IPS-NIHi11 (cell line): ENCODE data around the gene PKD1.
A peak's percentile ranks its signal among the peaks of the same experiment; 100 is the strongest.
"Not testable (repeated sequence)": the region's sequence is repeated elsewhere in the genome, so short reads cannot be mapped to it uniquely, and the experiment has no call there.

Source experiments
- DNase-seq: peaks from one replicate; pipeline ENCODE4 v3.0.0; 2012; ENCODE audit warnings: mixed read lengths, low spot score

The PKD1 gene

DNA sequence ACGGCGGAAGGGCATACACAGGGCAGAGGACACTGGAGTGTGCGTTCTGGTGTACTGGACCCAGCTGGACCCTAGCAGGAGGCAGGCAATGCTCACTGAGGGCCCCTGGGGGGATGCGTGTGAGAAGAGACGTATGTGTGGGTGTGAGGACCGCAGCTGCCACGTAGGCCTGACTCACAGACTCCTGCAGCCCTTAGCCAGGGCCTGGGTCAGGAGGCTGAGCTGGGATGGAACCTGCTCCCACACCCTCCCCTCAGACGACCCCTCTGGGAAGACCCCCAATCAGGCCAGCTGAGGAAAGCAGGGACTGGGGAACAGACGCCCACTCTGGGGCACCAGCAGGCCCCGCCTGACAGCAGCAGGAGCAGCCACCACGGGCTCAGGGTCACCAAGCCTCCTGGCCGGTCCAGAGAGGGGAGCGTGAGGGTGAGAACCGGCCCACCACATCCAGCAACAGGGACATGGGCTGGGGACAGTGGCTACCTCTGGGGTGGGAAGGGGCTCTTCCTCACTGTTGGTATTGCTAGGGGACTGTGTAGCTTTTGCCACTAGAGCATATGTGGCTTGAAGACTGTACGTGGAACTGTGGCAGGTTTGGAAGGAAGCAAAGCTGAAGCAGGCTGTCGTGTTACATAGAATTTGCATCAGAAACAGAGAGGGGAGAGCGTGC is 28.4 kb downstream of the PKD1 start:
- DNase-seq: not testable (repeated sequence)

DNA sequence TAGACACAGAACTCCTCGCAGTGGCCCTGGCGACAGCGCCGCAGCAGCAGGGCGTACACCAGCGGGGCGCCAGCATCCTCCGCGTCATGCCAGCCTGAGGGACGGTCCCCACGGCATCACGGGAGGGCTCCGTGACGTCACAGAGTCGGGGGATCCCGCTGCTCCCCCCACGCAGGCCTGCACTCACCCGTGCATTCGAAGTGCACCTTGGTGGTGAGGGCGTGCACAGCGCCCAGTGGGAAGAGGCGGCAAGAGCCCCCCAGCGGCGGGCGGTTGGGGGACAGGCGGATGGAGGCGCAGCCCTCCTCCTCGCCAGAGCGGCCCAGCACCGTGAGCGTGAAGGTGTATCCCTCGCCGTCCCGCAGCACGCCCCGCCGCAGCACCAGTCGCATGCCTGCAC is 29.5 kb downstream of the PKD1 start:
- DNase-seq: not testable (repeated sequence)

DNA sequence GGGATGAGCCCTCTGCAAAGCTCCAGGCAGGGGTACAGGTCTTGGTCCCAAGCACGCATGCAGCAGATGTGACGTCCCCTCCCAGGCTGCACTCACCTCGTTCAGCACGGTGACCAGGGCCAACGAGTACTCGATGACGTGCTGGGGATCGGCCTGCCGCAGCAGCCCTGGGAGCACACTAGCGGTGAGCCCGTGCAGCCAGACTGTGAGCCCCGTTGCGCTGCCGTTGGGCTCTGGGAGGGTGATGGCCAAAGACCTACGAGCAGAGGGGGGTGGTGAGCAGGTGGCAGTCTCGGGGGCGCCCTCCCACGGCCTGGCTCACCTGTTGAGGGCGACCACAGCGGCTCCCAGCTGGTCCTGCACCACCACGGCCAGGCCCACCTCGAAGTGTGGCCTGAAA is 29.9 kb downstream of the PKD1 start:
- DNase-seq: not testable (repeated sequence)

DNA sequence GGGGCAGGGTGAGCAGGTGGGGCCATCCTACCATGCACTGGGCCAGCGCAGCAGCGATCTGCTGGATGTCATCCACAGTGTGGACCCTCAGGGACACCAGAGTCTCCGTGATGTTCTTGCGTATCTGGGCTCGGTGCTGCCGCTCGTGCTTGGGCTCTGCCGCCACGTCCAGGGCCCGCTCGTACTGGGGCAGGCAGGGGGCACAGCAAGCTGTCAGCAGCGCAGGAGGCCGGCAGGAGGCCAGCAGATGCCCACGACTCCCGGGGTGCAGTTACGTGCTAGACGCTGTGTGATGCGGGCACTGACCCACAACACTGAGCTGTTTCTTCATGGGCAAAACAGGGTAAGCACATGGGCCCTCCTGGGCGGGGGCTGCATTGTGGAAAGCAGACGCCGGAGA is 30.4 kb downstream of the PKD1 start:
- DNase-seq: not testable (repeated sequence)

DNA sequence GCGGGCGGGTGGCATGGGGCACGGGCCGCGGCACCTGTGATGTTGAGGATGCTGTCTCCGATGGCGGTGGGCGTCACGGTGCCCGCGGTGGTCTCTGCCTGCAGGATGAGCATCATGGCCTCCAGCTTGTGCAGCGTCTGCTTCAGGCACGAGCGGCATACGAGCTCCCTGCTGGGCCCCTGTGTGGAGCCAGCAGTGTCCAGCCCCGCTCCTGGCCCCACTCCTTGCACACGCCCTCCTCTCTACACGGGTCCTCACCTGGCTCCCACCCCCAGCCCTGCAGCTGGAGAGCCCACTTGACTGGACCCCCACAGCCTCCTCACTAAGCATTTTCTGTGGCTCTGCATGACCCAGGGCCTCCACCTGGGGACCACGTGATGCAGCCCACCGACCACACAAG is 31.2 kb downstream of the PKD1 start:
- not testable (repeated sequence) for DNase-seq

DNA sequence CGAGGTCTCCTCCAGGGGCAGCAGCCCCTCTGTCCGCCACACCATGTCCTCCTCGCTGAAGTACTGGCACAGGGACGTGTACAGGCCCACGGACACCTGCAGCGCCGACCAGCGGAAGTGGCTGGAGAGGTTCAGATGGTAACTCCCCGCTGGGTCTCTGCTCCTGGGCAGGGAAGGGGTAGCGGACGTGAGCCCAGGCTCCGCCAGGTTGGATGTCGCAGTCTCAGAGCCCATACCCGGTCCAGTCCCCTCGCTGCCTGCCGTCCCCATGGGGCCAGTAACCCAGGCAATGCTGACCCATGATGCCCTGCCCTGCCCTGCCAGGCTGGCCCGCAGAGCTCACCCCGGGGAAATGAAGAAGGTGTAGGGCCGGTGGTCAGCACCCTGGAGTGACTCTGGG is 33.2 kb downstream of the PKD1 start:
- no peak for DNase-seq

DNA sequence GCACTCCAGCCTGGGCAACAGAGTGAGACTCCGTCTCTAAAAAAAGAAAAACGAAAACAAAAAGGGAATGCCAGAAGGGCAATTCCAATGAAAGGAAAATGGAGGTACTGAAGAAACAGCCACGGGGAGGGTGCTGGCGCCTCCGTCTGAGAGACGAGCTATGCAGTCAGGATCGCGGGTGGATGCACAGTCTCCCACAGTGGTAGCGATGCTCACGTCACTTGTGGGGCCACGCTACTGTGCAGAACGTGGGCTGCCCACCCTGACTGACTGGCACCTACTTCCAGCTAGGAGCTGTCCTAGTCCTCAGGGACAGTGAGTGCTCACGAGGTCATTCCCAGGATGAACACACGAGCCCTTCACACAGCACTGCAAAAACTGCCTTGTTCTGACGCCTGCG is 34.1 kb downstream of the PKD1 start:
- not testable (repeated sequence) for DNase-seq

DNA sequence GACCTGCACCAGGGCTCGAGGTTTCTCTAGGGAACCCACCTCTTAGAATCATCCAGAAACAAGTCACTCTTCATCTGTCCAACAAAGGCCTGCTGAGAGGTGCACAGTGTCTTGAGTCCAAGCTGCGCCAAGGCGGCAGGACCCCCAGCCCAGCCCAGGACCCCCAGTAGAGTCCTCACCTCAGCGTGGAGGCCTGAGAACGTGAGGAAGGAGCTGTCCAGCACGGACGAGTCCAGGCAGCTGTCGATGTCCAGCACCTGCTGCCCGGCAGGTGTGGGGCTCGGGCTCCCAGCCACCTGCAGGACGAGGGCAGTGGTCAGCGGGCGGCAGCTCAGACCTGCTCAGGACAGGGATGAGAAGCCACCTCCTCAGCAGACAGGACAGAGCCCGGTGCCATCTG is 38.0 kb downstream of the PKD1 start:
- DNase-seq: not testable (repeated sequence)

DNA sequence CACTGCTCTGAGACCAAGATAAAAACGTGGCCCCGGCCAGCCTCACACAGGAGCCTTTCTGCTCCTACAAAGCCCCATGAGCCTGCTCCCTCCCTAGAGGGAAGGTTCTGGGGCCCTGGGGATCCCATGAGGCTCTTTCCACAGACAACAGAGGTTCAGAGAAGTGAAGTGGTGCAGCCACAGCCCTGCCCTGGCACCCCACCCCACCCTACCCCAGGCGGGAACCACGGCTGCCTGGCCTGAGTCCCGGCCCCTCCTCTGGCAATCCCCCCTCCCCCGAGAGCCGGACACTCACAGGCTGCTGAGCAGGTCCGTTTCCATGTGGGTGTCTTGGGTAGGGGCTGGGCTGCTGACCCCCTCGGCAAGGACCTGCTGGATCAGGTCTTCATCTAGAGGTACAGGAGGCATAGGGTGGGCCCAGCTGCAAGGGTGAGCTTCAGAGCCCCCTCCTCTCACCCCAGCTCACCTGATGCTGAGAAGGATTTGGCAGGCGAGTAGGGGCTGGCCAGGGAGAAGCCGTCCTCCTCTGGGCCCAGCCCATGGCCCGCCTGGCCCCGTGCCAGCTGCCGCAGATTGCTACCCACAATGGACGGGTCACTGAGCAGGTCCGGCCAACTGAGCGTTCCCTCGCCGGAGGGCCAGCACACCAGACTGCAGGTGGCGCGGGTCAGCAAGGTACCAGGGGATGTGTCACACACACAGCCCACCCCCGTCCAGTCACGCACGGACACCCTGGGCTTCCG is 38.7 kb downstream of the PKD1 start:
- DNase-seq: no peak

DNA sequence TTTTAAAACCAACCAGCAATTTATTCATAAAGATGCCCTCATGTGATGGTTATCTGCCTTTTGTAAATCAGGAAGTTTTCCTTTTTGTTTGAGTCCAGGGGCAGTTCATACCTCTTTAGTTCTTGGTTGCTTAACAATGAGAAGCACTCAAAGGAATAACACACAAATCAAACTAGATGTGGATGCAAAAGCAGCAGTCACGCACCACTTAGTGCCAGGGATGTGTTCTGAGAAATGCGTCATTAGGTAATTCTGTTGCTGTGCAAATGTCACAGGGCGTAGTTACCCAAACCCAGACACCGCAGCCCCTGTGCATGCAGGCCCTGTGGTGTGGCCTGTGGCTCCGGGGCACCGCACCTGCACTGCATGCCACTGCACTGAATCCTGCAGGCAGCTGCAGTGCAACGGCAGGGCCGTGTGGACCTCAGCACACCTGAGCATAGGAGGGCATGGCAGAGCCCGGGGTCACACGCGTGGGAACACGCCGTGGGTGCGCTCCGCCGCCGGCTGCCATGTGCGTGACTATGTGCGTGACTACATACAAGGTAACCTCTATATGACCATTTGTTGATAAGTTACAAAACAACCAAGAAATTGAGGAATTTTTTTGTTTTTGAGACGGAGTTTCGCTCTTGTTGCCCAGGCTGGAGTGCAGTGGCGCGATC is 39.6 kb downstream of the PKD1 start:
- no peak for DNase-seq

DNA sequence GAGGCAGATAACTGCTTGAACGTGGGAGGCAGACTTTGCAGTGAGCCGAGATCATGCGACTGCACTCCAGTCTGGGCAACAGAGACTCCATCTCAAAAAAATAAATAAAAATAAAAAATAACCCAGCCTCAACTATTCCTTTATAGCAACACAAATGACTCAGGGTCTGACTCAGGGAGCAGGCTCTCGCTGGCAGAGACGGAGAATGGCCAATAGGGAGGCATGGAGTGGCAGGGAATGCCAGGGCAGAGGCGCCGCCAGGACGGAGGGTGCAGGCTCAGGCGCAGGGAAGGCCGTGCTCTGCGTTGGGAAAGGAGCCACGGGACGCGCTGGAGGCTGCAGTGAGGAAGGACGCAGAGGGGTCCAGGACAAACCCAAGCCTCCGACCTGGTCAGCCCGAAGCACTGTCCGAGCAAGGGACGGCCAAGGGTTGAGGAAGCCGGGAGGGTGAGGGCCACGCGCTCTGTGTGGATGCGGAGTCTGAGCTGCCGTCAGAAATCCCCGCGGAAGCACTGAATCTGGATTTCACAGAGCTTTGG is 40.3 kb downstream of the PKD1 start:
- no peak for DNase-seq

DNA sequence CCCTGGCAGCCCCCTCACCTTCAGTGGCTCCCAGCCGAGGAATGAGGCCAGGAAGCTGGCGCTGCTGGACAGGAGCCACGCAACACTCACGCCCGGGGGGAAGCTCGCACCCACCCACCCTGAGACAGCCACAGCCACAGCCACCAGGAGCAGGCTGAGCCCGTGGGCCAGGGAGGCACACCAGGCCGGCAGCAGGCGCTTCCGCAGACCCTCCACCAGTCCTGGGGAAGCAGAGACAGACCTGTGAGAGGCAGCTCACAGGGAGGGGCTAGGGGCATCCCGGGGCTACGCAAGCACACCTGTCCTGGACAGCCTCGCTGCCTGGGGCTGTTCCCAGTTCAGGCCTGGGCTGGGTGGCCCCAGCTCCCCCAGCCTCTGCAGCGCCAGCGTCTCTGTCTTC is 41.9 kb downstream of the PKD1 start:
- DNase-seq: no peak

DNA sequence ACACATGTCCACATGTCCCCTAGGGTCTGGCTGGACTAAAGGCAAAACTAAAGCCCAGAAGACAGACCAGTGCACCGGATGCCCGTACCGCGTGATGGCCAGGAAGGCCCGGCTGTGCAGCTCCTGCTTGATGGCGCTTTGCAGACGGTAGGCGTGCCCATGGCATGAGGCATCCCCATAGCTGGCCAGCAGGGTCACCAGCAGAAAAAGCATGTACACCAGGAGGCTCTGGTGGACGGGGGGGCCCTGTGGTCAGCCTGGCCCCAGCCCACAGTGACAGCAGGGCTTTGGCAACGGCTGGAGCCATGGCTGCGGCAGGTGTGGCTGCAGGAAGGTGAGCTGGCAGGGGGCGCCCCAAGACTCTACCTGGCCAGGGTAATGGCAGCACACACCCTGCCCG is 42.8 kb downstream of the PKD1 start:
- DNase-seq: no peak

DNA sequence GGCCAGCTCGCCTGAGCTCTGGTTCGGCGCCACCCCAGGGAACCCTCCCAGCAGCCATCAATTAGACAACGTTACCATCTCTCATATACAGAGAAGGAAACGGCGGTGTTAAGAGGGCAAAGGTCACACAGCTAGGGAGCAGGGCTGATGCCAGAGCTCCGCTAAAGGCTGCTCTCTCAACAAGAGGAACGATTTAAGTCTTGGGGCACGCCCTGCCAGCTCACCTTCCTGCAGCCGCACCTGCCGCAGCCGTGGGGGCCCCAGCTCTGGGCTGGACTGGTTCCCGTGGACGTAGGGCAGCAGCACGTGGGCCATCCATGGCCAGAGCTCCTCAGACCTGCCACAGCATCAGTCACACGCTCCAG is 43.5 kb downstream of the PKD1 start:
- DNase-seq: no peak

DNA sequence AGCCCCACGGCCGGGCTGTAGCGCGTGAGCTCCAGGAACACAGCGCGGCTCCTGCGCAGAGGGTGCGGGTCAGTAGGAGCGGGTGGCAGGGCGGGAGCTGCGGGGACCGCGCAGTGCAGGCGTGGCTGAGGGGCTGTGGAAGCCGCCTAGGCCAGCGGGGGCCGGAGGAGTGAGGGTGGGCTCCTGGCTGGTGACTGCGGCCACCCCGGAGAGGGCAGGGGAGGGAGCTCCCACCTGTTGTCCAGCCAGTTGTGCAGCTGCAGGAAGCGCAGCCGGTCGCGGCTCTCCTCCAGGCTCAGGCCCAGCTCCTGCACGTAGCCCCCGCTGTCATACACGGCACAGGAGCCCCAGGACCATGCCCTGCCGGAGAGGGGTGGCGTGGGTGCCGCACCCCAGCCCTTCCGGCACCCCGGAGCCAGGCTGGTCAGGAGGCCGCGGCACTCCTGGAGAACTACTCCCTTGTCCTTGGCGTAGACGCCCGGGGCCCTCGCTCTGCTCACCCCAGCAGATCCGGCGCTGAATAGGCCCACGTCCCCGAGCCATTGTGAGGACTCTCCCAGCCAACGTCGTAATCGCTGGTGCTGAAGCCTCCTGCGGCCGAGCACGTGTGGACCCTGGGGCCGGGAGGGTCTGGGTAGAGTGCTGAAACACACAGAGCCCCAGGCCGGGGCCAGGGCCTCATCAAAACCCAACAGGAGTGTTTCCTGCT is 44.0 kb downstream of the PKD1 start:
- DNase-seq: no peak

DNA sequence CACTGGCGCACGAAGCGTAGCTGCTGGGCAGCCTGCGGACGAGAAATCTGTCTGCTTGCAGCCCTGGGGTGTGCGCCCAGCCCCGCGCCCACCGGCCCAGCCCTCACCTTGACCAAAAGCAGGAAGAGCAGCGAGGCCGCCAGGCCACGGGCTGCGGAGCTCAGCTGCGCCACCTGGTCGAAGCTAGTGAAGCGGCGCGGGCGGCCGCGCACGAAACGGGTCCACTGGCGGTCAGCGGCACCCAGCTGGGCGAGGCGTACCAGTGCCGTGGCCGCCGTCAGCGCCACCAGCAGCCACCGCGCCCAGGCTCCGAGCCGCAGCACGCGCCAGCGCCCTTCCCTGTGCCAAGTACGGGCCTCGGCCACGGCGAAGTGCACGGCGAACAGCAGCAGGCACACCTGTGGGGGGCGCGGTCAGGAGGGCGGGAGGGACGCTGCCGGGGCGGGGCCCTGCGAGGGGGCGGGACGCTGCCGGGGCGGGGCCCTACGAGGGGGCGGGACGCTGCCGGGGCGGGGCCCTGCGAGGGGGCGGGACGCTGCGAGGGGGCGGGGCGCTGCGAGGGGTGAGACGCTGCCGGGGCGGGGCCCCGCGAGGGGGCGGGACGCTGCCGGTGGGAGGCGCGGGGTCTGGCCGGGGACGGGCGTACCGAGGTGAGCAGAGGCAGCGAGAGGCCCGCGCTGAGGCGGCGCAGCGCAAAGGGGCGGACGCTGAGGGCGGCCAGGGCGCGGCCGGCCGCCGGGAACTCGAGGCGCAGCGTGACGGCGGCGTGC is 44.7 kb downstream of the PKD1 start:
- peak; percentile 100 for DNase-seq

DNA sequence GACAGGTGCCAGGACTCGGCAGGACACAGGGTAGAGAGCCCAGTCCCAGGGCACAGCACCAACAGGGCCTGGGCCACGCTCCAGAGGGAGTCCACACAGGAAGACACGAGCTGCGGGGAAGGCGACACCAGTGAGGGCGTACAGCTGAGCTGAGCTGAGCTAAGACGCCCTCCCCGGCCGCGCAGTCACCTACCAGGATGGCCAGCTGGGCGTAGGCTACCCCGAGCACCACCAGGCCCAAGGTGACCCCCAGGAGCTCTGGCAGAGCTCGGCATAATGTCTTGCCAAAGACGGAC is 45.3 kb downstream of the PKD1 start:
- no peak for DNase-seq

DNA sequence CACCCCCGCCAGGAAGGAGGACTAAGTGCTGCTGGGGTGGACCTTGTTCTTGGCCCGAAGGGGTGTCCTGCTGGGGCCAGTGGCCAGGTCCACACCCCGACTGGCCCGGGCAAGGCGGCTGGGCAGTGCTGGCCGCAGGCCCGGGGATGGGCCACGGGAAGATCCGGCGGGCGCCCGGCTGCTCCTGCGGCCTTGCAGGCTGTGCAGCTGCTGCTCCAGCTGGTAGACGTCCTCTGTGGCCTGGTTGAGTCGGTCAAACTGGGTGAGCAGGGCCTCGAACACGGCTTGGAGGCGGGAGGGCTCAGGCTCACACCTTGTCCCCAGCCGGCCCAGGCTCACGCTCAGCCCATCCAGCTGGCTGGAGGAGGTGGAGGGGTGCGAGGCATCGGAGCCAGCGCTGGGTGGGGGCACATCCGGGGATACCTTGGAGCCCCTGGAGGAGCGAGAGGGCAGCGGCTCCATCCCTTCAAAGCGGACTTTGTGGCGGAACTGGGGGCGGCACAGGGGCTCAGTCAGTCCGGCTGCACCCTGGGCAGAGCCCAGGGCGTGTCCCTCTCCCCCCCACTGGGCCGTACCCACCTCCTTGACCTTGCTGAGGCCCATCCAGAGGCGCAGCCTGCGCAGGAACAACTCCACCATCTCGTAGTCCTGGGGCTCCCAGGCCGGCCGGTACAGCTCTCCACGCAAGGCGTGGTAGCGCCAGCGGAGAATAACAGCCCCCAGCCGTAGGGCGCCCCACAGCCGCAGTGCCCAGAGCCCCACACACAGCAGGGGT is 45.8 kb downstream of the PKD1 start:
- DNase-seq: no peak

DNA sequence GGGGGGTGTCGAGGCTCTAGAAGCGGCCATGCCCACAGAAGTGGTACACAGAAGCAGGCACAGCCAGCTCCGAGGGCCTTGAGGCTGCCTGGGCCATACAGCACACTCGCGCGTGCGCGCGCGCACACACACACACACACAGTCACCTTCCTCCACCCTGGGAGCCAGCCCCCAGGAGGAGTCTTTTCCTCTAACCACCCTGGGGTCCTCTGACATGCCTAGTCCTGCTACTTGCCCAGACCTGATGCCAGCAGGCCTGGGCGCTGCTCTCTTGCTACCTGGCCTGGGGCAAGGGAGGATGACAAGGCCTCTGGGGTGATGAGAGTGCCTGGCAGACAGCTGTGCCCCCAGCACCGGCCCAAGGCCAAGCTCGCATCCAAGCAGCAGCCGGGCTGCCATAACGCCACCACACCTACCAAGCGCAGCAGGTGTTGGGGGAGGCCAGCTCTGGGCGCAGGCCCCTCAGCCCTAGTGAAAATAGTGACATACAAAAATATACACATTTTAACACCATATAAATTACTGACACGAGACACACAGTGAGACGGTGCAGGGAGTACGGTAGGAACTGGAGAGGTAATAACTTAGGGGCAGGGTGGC is 46.8 kb downstream of the PKD1 start:
- no peak for DNase-seq

DNA sequence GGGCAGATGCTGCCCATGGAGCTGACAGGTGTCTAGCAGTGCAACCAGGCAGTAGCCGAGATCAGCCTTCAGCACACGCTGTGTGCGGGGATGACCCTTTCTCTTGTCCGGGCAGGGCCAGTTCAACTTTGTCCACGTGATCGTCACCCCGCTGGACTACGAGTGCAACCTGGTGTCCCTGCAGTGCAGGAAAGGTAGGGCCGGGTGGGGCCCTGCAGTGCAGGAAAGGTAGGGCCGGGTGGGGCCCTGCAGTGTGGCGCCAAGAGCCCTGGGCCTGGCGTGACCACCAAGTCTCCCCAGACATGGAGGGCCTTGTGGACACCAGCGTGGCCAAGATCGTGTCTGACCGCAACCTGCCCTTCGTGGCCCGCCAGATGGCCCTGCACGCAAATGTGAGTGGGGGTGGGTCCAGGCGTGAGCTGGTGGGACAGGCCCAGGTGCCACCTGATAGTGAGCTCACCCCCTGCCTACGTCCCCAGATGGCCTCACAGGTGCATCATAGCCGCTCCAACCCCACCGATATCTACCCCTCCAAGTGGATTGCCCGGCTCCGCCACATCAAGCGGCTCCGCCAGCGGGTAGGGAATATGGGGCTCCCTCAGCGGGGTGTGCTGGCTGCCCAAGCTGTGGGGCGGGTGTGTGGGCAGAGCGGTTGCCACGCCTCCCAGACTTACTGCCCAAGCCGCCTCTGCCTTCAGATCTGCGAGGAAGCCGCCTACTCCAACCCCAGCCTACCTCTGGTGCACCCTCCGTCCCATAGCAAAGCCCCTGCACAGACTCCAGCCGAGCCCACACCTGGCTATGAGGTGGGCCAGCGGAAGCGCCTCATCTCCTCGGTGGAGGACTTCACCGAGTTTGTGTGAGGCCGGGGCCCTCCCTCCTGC is 47.7 kb downstream of the PKD1 start:
- no peak for DNase-seq
